DOHH2 (cell line): ENCODE data around the gene ACSM3.
A peak's percentile ranks its signal among the peaks of the same experiment; 100 is the strongest.

Experiments used
- H3F3A ChIP-seq: fragments of 200-600 bp; sonication (generic), shearing (Covaris generic); 2 replicates; pipeline ENCODE4 v1.6.0; 2016; ENCODE audit warnings: antibody characterized with exemption, mild to moderate bottlenecking; ENCODE audit not compliant: control insufficient read depth, insufficient read depth
- H3K27ac ChIP-seq: fragments of 200-600 bp; sonication (generic); 2 replicates; pipeline ENCODE4 v1.5.1; 2014; ENCODE audit warnings: low read depth, mild to moderate bottlenecking, low read length, moderate library complexity
- H3K27me3 ChIP-seq: fragments of 200-600 bp; sonication (generic); 2 replicates; pipeline ENCODE4 v1.6.1; 2014; ENCODE audit warnings: mild to moderate bottlenecking, low read length, mixed read lengths; ENCODE audit not compliant: control insufficient read depth
- H3K36me3 ChIP-seq: fragments of 200-600 bp; sonication (generic); 2 replicates; pipeline ENCODE4 v1.6.1; 2014; ENCODE audit warnings: mild to moderate bottlenecking, low read length, moderate library complexity, mixed read lengths; ENCODE audit not compliant: control insufficient read depth
- H3K4me1 ChIP-seq: fragments of 200-600 bp; sonication (generic); 2 replicates; pipeline ENCODE4 v1.6.1; 2014; ENCODE audit warnings: mild to moderate bottlenecking, low read length, mixed read lengths; ENCODE audit not compliant: control insufficient read depth
- H3K4me2 ChIP-seq: fragments of 200-600 bp; sonication (generic); 2 replicates; pipeline ENCODE4 v1.6.0; 2014; ENCODE audit warnings: mild to moderate bottlenecking, low read length, moderate library complexity
- H3K4me3 ChIP-seq: fragments of 200-600 bp; sonication (generic); 2 replicates; pipeline ENCODE4 v1.5.1; 2014; ENCODE audit warnings: mild to moderate bottlenecking, low read length, mixed read lengths
- H3K79me2 ChIP-seq: fragments of 200-600 bp; sonication (generic); 2 replicates; pipeline ENCODE4 v1.6.1; 2014; ENCODE audit warnings: mild to moderate bottlenecking, low read length, mixed read lengths; ENCODE audit not compliant: control insufficient read depth
- H3K9me2 ChIP-seq: fragments of 200-600 bp; sonication (generic); replicated peaks from 2 replicates; pipeline ENCODE4 v1.6.1; 2014; ENCODE audit warnings: mild to moderate bottlenecking, low read length, mixed read lengths; ENCODE audit not compliant: control insufficient read depth
- H3K9me3 ChIP-seq: fragments of 200-600 bp; sonication (generic); 2 replicates; pipeline ENCODE4 v1.6.1; 2014; ENCODE audit warnings: antibody characterized with exemption, low read length, mixed read lengths; ENCODE audit not compliant: control insufficient read depth, insufficient read depth
- H4K20me1 ChIP-seq: fragments of 200-600 bp; sonication (generic); 2 replicates; pipeline ENCODE4 v1.6.0; 2014; ENCODE audit warnings: low read depth, mild to moderate bottlenecking, antibody characterized with exemption, low read length, moderate library complexity; ENCODE audit not compliant: control insufficient read depth, insufficient read depth
- EZH2phosphoT487 ChIP-seq: fragments of 200-600 bp; sonication (generic); IDR thresholded peaks from 2 replicates; pipeline ENCODE4 v1.6.1; 2017; ENCODE audit warnings: borderline replicate concordance, mild to moderate bottlenecking, antibody characterized with exemption, low read length, moderate library complexity, mixed read lengths
- TF ChIP-seq, protein P1 (sequence below): fragments of 200-600 bp; sonication (generic); IDR thresholded peaks from one replicate; pipeline ENCODE4 v1.5.1; 2014; ENCODE audit warnings: antibody characterized with exemption, mild to moderate bottlenecking, low read depth, low read length; ENCODE audit not compliant: poor library complexity, severe bottlenecking

ACSM3 gene

DNA sequence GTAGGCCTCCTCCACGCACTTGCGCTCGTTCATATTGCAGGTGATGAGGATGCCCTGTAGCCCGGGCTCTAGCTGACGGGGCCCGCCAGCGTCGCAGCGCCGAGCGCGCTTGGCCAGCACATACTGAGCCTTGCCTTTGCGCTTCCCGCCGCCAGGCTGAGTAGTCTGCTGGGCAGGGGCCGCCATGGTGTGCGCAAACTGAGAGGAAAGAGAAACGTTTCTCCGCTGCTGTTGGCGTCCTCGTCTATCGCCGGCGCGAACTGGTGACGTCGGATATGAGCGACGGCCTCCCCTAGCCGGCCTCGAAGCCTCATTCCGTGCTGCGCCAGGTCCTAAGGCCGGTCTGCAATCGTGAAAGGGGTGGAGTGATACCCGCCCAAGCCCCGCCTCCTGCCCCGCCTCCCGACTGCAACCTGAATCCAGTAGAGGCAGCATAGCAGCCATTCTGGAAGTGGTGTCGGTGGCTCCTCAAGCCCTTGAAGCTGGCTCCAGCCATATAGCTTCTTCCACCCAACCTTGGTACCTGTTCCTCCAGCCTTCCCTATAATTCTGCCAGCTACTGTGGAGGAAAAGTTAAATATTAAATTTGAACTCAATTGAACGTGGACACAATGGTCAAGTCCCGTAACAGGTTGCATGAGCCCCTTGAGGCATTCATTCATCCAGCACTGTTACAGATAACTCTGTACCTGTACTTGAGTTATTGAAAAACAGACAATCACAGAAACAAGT is 22.1 kb upstream of the ACSM3 start, which contains the start of gene THUMPD1:
Gene THUMPD1 (minus strand): TSS at position 265 of the 732 bp plus-strand sequence. CDS start 79 bp downstream, at position 186.
- Histone ChIP-seq H3K4me3 (peak within 1 kb of the TSS; percentile 91), H3K79me2 (peaks cover 44% of the 10 kb centered on the region), H3K4me2 (peak within 1 kb of the TSS; percentile 82), H3F3A (peaks cover 2% of the 10 kb centered on the region; the same call in 1 of the 2 replicates), H3K9me2 (no peaks in the 10 kb centered on the region), H3K9me3 (no peaks in the 10 kb centered on the region), H3K27ac (peak within 1 kb of the TSS; percentile 66), H3K36me3 (peaks cover 34% of the 10 kb centered on the region), H4K20me1 (peaks cover 16% of the 10 kb centered on the region), H3K27me3 (no peaks in the 10 kb centered on the region), H3K4me1 (peaks cover 15% of the 10 kb centered on the region)
- TF ChIP-seq, protein P1, sequence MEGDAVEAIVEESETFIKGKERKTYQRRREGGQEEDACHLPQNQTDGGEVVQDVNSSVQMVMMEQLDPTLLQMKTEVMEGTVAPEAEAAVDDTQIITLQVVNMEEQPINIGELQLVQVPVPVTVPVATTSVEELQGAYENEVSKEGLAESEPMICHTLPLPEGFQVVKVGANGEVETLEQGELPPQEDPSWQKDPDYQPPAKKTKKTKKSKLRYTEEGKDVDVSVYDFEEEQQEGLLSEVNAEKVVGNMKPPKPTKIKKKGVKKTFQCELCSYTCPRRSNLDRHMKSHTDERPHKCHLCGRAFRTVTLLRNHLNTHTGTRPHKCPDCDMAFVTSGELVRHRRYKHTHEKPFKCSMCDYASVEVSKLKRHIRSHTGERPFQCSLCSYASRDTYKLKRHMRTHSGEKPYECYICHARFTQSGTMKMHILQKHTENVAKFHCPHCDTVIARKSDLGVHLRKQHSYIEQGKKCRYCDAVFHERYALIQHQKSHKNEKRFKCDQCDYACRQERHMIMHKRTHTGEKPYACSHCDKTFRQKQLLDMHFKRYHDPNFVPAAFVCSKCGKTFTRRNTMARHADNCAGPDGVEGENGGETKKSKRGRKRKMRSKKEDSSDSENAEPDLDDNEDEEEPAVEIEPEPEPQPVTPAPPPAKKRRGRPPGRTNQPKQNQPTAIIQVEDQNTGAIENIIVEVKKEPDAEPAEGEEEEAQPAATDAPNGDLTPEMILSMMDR, result peak; percentile 34
- no peak for TF ChIP-seq EZH2phosphoT487

DNA sequence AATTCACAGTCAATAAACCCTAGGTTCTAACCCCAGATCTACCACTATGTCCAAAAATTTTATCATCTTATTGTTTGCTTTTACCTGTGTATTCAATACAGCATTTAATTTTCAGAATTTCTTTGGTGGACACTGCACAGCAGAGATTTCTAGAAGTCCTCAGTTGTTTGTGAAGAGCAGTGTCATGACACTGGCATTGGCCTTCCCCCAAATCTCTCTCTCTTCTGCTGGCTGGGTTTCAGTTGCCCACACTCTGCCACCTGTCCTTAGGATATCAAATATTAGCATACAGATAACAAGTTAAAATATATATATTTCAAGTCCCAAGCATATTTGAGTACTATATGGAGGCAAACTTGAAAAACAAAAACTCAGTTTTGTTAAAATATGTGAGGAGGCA is 20.2 kb upstream of the ACSM3 start:
- H3K36me3 ChIP-seq, result peaks cover 15% of the 10 kb centered on the region
- no peaks in the 10 kb centered on the region; the same call in 1 of the 2 replicates for H3F3A ChIP-seq
- H3K9me3 ChIP-seq, result peaks cover 9% of the 10 kb centered on the region
- no peak overlapping the region for H3K4me3 ChIP-seq
- H3K79me2 ChIP-seq, result peaks cover 29% of the 10 kb centered on the region
- H4K20me1 ChIP-seq, result peaks cover 12% of the 10 kb centered on the region
- H3K9me2 ChIP-seq, result no peaks in the 10 kb centered on the region
- H3K4me1 ChIP-seq, result peaks cover 15% of the 10 kb centered on the region
- H3K27me3 ChIP-seq, result no peaks in the 10 kb centered on the region
- no peak overlapping the region for H3K4me2 ChIP-seq
- TF ChIP-seq, protein P1, result no peak
- no peak for TF ChIP-seq EZH2phosphoT487
- H3K27ac ChIP-seq, result no peak overlapping the region

DNA sequence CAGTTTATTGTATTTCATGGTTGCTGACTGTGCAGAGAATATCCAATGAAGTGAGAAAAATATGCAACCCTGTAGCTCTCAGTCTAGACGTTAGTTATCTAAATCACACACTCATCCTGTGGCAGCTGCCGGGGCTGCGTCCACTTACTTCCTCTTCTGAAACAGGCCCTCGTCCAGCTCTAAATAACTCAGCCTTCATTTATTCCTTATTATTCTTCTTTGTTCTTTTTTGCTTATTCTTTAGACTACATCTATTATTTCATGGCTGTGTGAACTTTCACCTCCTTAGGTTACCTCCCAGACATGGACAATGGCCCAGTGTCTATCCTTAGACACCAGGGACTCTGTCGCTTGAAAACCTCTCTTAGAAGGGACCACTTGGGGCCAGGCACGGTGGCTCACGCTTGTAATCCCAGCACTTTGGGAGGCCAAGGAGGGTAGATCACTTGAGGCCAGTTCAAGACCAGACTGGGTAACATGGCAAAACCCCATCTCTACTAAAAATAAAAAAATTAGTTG is 18.8 kb upstream of the ACSM3 start:
- Histone ChIP-seq H3K9me3 (peaks cover 9% of the 10 kb centered on the region), H3K27ac (no peak overlapping the region), H3F3A (no peaks in the 10 kb centered on the region; the same call in 1 of the 2 replicates), H4K20me1 (peaks cover 8% of the 10 kb centered on the region), H3K36me3 (peaks cover 2% of the 10 kb centered on the region), H3K79me2 (peaks cover 15% of the 10 kb centered on the region), H3K27me3 (no peaks in the 10 kb centered on the region), H3K9me2 (no peaks in the 10 kb centered on the region), H3K4me2 (no peak overlapping the region), H3K4me1 (peaks cover 12% of the 10 kb centered on the region), H3K4me3 (no peak overlapping the region)
- no peak for TF ChIP-seq EZH2phosphoT487
- TF ChIP-seq, protein P1, result no peak
